NCI-H526 treated with DMSO at 0.1 percent for 48 hours (cell line): Measurements from ENCODE around the gene LRIT3.
A peak's percentile ranks its signal among the peaks of the same experiment; 100 is the strongest.

Source experiments
- DNase-seq: peaks from one replicate; lab custom pipeline; 2025; lab: John Stamatoyannopoulos, UW

LRIT3 gene

GRCh38 chr4:109847896-109848442, at the start of gene LRIT3:
Gene LRIT3 (plus strand): TSS chr4:109848107. CDS start chr4:109848202, 95 bp downstream.
- no peak for DNase-seq

- no peak for DNase-seq
Measured at GRCh38 chr4:109798866-109799265, 49.0 kb upstream of the LRIT3 start.

- no peak for DNase-seq
Measured at GRCh38 chr4:109801099-109801789, 46.7 kb upstream of the LRIT3 start.

DNA sequence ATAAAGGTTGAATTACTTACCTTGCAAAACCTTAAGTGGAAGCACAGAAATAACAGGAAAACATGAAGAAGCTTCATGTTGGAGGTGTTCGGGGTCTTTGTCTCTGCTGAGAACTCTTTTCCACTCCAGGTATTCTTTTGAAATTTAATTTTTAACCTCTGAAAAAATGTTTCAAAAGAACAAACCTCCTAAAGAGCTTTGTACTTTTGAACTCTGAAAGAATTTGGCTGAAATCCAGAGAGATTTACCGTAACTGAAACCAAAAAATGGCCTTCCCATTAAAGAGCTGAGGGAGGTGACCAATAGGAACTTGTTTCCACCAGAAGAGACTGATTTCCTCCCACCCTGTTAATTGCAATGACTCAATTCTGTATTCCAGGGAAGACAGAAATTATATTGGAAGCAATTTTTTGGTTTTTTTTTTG, 46.0 kb upstream of the LRIT3 start, which contains the start of gene CFI:
TSS of gene CFI (minus strand) at position 105 of the 425 bp plus-strand sequence. CDS start at position 77, 28 bp downstream.
- no peak for DNase-seq

- DNase-seq: peak; percentile 57
Measured at GRCh38 chr4:109803924-109804571, 43.9 kb upstream of the LRIT3 start.

- DNase-seq: no peak
Measured at GRCh38 chr4:109809655-109810054, 38.3 kb upstream of the LRIT3 start.

- DNase-seq: no peak
Measured at GRCh38 chr4:109810552-109811387, 37.1 kb upstream of the LRIT3 start.

GRCh38 chr4:109811707-109812106, 36.2 kb upstream of the LRIT3 start:
- no peak for DNase-seq

DNA sequence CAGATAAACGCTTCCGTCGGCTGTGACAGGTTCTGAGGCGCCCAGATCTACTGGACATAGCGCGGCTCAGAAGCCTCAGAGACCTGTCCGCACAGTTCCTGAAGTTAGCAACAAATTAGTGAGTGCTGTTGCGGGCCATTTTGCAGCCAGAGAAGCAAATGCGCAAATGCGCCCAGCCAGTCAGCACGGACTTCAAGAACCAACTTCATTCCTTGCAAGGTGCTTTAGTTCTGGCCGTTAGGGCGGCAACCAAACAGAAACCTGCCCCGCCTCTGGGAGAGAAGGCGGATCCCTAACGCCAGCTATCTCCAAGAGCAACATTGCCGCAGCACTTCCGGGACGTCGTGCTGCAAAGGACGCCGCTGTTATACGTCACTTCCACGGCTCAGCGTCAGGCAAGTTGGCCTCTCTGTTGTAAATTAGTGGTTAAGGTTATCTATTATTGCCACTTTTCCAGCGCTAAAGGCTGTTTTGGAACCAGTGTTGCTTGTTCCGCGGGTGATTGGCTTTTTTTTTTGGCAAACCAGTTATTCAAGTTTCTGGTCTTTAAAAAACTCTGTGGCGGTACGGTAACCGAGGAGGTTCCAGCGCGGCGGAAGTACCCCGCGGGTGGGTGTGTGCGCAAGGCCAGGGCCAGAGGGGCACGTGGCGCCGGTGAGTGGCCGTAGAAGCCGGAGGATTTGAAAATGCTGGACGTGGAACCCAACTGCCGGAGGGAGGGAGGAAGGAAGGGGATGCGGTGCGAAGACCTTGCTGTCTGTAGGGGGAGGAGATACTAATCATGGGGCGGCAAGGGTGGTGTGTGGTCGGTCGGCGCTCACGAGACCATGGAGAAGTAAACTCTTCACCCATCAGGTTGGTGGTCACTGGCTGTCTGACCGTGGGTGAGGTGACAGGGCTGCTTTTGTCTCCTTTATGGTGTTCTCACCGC, 32.5 kb upstream of the LRIT3 start, which contains the start of gene GAR1:
TSS of gene GAR1 (plus strand) at position 612 of the 931 bp plus-strand sequence. CDS start 403 bp downstream, outside the sequence.
- DNase-seq: peak; percentile 87

DNA sequence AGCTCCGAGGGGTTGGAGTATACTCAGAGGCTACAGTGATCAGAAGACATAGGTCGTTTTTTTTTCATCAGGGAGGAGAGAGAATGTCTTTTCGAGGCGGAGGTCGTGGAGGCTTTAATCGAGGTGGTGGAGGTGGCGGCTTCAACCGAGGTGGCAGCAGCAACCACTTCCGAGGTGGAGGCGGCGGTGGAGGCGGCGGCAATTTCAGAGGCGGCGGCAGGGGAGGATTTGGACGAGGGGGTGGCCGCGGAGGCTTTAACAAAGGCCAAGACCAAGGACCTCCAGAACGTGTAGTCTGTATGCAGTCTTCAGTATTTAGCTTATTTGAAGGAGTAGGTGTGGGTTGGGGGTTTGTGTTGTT, 31.8 kb upstream of the LRIT3 start:
- DNase-seq: no peak

DNA sequence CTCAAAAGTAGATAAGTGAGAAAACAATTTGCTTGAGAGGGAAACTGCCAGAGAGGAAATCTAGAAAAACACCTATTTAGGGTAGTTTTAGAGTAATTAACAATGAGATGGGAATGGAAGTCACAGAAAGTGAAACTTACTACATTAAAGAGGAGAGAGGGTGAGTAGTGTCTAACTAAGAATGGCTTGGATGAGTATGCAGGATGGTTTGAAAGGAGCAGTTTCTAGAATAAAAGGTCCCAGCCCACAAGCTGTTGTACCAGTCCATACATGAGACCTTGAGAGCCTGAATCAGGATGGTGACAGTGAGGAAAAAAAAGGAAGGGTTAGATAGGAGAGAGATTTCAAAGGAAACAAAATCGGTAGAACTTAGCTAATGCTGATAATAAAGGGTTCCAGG, 31.0 kb upstream of the LRIT3 start:
- no peak for DNase-seq

DNA sequence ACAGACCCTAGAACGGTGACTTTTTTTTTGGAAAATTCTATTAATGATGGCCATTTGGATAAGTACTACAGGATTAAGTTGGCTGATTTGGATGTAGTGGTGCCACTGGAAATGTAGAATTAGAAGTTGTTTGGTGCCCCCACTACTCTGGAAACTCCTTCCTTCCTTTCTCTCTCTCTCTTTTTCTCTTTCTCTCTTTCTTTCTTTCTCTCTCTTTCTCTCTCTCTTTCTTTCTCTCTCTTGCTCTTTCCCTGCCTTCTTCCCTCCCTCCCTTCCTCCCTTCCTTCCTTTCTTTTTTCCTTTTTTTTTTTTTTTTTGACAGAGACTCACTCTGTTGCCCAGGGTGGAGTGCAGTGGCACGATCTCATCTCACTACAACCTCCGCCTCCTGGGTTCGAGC, 29.6 kb upstream of the LRIT3 start:
- no peak for DNase-seq

GRCh38 chr4:109820563-109820962, 27.3 kb upstream of the LRIT3 start:
- DNase-seq: no peak

DNA sequence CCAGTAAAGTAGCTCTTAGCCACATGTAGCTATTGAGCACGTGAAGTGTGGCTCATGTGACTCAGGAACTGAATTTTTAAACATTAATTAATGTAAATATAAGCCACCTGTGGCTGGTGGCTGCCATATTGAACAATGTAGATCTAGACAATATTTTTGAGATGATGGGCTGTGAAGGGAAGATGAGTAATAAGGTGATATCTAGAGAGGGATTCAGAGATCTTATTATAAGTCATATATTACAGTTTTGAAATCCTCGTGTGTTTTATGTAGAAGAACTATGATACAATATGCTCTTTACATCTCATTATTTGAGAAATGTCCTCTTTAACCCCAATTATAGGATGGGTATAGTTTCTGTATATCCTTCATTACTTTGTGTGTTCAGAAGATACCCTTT, 26.7 kb upstream of the LRIT3 start:
- DNase-seq: no peak

DNA sequence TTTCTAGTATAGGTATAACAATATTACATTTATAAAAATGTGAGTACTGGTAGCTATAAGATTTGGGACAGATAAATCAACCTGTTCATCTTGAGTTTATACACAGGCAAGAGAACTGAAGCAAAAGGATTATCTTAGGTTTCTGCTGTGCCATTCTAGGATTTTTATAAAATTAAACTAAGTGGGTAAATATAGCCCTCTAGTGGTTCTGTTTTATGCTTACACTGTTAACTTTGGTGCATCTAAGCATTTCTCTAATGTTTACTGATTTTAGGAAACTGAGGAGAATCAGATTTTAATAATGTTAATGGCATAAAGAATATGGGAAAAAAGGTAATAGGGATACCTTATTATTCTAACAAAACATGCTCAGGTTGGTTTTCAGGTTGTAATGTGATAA, 21.2 kb upstream of the LRIT3 start:
- DNase-seq: no peak

DNA sequence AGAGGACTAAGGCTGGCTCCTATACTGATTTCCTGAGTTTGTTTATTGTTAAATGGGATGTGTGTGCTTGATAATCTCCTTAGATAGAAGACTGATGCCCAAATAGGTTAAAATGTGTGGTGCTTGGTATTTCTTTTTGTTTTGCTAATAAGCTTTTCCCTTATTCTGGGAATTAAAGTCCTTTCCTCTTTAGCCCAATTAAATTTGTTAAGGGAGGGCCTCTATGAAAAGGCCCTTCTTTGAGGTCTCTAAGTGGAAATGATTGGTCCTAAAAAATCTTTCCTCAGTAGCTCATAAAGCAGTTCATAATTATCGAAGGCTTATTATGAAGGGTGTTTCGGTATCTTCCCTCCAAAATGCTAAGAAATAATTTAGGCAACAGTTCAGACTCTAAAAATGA, 20.2 kb upstream of the LRIT3 start, which contains the start of gene RRH:
TSS of gene RRH (plus strand) at position 301 of the 400 bp plus-strand sequence. CDS start at position 357, 56 bp downstream.
- no peak for DNase-seq

GRCh38 chr4:109833756-109834155, 14.2 kb upstream of the LRIT3 start:
- no peak for DNase-seq

GRCh38 chr4:109836985-109837384, 10.9 kb upstream of the LRIT3 start:
- DNase-seq: no peak

- DNase-seq: no peak
Measured at GRCh38 chr4:109846395-109847098, 1.4 kb upstream of the LRIT3 start.

DNA sequence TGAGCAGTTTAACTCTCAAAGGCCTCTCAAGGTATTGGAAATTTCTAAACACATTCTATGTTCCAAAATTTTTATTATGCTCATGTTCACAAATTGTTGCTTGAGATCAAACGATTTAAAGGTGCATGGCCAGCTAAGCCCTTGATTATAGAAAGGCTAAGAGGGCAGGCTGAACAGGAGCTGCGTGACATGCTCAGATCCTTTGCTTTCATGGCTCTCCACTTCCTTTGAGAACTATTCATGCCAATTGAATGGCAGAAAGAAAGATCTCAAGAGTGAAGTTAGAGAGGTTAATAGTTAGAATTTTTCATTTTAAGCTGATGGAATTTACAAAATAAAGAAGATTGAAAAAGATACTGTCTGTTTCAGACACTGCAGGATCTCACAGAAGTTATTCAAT, 594 bp downstream of the LRIT3 start:
- no peak for DNase-seq
